ENCODE results near the gene EN2.

EN2 gene

GRCh38 chr7:155464183-155464582, 6.3 kb downstream of the EN2 start:
- DNase-seq (ENCODE audit: low read depth), result no peak

DNA sequence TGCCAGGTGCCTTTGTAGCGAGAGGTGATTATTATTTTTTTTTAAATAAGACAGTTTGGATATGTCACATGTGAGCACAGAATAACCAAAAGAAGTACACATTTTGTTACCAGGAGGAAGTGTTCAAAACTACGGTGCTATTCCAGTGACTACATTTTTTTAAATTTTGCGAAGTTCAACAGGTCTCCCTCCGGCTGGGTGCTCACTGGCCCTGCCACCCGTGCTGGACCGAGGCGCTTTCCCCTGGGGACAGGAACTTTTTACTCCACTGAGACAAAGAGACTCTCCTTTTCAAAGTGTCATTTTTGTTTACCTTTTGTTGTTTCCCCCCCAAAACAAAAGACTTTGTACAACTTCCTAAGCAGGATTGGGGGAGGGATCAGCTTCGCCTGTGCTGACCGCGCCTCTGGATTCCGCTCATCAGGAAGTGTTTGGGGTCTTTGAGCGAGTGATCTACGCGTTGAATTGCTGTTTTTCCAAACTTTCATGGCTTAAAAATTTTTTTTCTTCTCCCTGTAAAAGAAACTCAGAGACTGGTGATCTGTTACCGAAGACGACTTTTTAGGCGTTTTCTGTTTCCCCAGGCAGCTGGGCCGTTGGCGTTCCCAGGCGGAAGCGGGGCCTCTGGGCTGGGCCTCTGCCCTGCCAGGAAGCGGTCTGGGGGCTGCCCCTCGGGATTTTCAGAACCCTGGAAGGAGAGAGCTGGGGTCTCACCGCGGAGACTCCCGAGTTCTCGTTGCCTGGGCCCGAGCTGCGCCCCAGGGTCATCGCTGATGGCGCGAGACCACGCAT, 7.2 kb downstream of the EN2 start:
- no peak for DNase-seq (ENCODE audit: low read depth)

DNA sequence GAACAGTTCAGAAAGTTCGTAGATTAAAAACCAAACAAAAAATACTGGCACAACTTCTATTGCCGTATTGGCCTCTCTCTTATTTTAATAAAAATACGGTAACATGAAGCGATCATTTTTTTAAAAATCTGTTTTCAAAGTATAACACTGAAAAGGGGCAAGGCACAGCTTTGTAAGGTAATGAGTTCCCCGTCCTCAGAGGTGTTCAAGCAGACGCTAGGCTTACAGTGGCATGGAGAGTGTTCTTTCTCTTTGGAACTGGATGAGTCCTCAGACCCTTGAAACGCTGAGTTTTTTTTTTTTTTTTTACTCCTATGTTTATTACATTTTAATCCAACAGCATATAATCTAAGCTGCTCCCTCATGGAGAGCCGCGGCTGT, 7.8 kb downstream of the EN2 start:
- no peak for DNase-seq (ENCODE audit: low read depth)

DNA sequence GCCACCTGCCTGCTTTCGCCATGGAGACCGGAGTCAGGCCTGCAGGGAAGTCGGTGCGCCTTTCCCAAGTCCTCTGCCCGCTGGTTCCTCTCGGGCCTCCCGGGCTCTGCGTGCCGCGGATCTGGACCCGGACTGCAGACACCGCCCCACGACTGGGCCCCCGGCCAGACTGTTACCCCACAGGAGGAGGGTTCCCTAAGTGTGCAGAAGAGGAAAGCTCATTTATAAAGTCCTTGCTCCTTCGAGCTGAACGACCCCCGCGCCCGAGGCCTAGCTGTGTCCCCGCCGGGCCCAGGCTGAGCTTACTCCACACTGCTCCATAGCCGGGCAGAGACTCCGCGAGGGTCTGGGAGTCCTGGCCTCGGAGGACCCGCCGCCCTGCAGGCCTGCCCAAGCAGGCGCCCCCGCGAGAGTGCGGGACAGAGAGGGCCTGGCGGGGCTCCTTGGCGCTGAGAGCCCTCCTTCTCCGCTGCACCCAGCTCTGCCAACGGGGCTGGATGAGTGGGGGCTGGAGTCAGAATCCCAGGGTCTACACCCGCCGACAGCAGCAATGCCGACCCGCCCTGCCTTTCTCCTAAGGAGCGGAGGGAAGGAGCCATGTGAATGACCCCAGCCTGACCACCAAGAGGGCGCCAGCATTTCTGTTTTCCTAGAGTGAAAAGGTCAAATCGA, 8.3 kb downstream of the EN2 start:
- DNase-seq (ENCODE audit: low read depth), result no peak

- no peak for DNase-seq (ENCODE audit: low read depth)
Measured at GRCh38 chr7:155466814-155467733, 9.1 kb downstream of the EN2 start.

DNA sequence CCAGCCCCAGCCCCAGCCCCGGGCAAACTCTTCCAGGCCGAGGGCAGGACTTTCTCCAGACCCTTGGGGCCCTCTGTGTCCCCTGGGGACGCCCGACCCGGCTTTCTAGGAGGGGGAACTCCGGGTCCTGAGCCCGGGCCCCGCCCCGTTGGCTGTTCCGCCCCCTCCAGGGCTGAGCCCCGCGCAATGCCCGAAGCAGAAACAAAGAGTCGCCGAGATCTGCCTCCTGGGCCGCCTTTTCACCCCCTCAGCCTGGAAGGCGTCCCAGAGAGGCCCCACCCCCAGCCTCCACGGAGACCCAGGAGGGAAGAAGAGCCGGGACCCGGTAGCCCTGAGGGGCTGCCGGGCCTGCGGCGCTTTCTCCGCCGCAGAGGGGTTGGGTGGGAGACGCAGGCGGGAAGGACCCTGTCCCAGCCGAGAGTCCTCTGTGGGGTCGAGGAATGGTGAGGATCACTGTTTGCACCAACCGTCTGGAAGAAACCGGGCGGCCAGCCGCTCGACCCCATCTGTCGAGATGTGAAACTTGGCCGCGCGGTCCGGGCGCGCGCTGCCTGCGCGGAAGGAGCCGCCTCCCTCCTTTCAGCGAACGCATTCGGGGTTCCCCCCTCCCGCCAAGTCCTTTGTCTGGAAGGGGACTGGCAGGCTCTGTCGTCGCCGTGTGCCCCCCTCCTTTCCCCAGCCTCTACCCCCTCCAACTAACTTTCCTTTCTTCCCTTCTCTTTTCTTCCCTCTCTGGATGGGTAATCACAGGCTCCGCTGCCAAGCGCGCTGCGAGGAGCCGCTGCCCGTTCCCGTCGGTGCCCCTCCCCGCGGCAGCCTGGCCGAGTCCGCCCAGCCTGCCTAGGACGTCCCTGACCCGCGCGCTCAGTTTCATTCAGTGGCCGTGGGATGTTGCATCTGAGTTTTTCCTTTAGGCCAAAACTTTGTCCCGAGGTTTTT, 10.2 kb downstream of the EN2 start:
- DNase-seq (ENCODE audit: low read depth), result no peak

DNA sequence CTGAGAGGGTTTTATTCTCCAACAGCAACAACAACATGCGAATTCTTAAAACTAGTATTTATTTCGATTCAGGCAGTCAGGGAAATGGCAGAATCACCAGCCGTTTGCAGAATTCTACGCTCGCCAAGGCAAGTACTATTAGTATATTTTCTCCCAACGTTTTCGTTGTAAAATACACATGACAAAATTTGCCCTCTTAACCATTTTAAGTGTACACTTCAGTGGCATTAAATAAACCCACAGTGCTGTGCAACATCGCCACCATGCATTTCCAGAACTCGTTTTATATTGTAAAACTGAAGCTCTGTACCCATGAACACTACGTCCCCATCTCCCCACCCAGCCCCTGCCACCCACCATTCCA, 10.8 kb downstream of the EN2 start:
- DNase-seq (ENCODE audit: low read depth), result no peak

DNA sequence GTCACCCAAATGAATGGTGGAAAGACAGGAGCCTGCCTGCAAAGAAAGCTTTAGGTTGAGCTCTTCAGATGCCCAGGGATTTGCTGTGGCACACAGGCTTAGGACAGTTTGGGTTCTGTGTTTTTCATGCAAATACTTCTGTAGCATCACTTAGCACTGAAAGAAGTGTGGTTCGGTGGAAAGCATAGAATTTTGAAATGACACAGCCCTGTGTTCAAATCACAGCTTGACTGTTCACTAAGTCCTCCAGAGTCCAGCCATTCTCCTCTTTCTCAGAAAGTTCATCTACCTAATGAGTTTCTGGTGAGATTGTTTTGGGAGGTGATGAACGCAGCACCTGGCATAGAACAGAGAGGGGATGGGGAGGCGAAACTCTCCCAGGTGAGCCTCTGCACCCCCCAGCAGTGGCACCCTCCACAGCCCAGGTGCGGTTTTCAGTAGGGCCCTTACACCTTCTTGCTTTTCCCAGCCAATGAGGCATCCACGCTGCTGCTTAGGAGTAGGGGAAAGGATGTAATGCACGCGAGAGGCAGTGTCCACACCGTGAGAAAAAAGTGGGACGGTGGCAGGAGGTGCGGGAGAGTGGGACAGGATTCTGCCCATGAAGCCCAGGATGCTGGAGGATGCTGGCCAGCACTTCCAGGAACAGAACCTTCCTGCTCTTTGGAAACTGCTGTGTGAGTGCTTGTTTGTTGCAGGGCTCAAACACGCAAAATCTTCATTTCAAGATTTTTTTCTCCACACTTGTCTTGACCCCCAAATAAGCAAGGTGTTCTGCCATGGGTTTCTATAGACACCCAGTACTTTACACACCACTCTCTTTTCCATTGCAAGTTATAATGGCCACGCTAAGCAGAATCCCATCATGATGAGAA, 11.6 kb downstream of the EN2 start:
- no peak for DNase-seq (ENCODE audit: low read depth)

DNA sequence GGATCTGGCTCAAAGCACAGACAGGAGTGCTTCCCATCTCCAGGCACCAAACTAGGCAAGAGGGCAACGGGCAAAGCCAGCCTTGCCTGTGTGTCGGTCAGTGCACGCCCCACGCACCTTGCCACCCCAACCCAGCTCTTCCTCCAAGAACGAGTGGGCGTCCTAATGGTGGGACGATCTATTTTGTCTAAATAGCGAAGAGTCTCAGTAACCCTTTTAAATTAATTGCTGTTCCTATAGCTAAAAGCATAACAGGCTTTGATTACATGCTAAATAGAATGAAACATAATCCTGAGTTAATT, 12.2 kb downstream of the EN2 start:
- DNase-seq (ENCODE audit: low read depth), result no peak

DNA sequence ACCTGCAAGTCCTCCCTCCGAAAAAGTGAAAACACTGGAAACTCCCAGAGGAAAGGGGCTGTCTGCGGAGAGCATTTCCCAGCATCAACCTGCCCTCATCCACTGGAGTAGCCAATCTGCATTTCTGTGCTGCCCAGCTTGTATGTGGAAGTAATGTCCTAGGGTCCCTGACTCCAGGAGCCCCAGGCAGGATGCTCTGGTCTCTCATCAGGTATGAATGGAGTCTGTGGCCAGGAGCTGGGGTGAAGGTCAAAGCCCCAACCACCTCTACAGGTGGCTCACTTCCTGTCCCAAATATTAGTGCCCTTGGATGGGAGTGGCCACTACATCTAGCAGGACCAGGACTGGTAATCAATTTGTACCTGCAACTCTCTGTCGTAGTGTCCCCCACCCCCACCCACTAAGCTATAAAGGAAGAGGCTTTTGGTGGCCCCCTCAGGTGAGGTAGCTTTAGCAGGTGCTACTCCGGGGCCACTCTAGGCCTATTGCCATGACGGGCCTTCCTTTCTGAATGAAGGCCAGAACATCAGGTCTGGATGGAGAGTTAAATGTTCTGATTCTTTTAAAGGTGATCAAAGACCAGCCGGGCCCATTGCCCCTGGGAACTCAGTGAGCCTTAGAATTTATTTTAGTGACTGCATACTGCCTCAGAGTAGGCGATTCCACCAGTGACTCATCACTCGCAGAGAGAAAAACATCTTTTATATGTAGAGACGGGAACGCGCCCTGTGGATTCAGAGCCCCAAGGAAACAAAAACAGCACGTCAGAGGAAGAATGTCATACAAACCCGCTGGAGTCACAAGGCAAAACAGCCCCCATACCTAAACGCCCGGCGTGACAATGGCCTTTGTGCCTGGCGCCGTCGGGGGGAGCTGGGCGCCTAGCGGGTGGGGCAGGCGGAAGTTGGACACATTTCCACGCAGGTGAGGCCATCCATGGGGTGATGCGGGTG, 13.0 kb downstream of the EN2 start:
- no peak for DNase-seq (ENCODE audit: low read depth)

DNA sequence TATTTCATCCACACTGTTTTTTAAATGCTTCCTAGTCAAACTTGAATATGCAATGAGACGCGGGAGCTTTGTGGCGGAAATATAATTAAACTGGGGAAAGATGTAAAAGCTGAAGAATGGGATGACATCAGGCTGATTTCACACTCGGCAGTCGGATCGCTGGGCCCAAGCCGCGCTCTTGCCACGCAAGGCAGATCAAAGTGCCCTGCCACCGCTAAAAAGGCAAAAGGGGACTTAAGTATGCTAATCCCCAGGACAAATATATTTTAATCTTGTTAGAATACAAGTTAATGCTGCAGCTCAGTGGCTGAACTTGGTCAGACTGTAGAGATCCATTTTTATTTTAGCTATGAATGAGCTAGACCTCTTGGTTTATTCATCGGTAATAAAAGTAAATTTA, 13.8 kb downstream of the EN2 start:
- no peak for DNase-seq (ENCODE audit: low read depth)

DNA sequence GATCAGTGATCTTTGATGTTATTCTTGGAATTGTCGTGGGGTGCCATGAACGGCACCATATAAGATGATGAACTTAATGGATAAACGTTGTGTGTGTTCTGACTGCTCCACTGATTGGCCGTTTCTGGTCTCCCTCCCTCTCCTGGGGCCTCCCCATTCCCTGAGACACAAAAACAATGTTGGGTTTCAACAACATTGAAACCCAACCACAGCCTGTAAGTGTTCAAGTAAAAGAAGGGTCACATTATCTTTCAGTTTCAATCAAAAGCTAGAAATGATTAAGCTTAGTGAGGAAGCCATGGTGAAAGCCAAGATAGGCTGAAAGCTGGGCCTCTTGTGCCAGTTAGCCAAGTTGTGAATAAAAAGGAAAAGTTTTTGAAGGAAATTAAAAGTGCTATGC, 19.5 kb downstream of the EN2 start:
- no peak for DNase-seq (ENCODE audit: low read depth)

GRCh38 chr7:155481764-155482163, 23.8 kb downstream of the EN2 start:
- DNase-seq (ENCODE audit: low read depth), result no peak

DNA sequence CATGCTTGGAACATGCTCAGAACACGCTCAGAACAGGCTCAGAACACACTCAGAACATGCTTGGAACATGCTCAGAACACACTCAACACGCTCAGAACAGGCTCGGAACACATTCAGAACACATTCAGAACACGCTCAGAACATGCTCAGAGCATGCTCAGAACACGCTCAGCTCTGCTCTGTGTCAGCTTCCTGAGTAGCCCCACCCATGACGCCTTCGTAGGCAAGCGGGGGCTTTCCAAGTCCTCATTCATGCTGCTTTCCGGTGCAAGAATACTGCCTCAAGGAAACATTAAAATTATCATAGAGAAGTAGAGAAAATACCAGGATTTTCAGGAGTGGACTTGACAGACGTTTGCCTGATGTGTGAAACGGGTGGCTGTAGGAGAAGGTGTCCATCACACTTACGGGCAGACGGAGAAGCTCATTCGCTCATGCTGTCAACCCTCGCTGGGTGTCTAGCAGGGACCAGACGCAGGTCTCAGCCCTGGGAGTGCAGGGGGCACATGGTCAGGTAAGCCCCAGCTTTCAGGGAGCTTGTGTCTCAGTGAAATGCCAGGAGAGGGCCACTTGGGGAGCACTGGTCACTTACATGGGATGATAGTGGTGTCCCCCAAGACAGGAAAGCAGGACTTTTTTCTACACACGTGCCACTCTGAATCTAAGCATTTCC, 24.7 kb downstream of the EN2 start:
- DNase-seq (ENCODE audit: low read depth), result no peak

GRCh38 chr7:155483245-155483644, 25.3 kb downstream of the EN2 start:
- DNase-seq (ENCODE audit: low read depth), result no peak

DNA sequence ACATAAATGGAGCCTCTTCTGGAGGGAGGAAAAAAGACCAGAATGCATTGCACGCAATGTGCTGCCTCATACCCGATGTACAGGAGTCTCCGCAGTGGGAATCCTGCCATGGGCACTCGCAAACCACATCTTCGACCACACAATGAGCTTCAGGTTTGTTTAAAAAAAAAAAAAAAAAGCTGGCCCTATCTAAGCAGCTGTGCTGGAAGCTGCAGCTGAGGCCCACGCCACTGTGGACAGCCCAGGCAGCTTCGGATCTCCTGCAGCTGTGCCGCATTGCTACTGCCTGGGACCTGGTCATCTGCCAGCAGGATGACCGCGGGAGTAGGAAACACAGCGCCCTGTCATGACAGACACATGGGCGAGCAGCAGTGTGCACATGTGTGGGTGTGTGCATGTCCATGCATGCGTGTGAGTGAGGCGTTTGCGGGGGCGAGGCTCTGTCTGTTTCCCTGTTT, 26.0 kb downstream of the EN2 start:
- DNase-seq (ENCODE audit: low read depth), result no peak

GRCh38 chr7:155484483-155485399, 26.8 kb downstream of the EN2 start:
- no peak for DNase-seq (ENCODE audit: low read depth)
